Activated naive CD4-positive, alpha-beta T cell treated with anti-CD3 and anti-CD28 coated beads, Interleukin-2, amount 10 ng/mL, durations not matched to agents 7 days and 5 days (primary cell): ENCODE measurements around the gene GATC.
"Not testable (repeated sequence)": the region's sequence is repeated elsewhere in the genome, so short reads cannot be mapped to it uniquely, and the experiment has no call there.

Source experiments
- CTCF ChIA-PET: fragments of 350-600 bp; sonication (Branson Sonifier 250); formaldehyde crosslinking; loops from one replicate; lab custom pipeline; 2021; ENCODE audit warnings: antibody characterized with exemption; lab: Charles Lee
- DNase-seq: peaks from one replicate; pipeline ENCODE4 v3.0.0-alpha.2; 2020
- H3K27ac Mint-ChIP-seq: one replicate; pipeline ENCODE4 v1.8.0; 2021; ENCODE audit warnings: mild to moderate bottlenecking, moderate library complexity, mixed read lengths
- H3K27me3 Mint-ChIP-seq: one replicate; pipeline ENCODE4 v1.8.0; 2021; ENCODE audit warnings: mild to moderate bottlenecking, mixed read lengths
- H3K36me3 Mint-ChIP-seq: one replicate; pipeline ENCODE4 v1.8.0; 2021; ENCODE audit warnings: mixed read lengths
- H3K4me1 Mint-ChIP-seq: one replicate; pipeline ENCODE4 v1.8.0; 2021; ENCODE audit warnings: mixed read lengths
- H3K4me3 Mint-ChIP-seq: one replicate; pipeline ENCODE4 v1.8.0; 2021; ENCODE audit warnings: mild to moderate bottlenecking, moderate library complexity, mixed read lengths
- H3K9me3 Mint-ChIP-seq: one replicate; pipeline ENCODE4 v1.8.0; 2021; ENCODE audit warnings: mixed read lengths

GATC gene

DNA sequence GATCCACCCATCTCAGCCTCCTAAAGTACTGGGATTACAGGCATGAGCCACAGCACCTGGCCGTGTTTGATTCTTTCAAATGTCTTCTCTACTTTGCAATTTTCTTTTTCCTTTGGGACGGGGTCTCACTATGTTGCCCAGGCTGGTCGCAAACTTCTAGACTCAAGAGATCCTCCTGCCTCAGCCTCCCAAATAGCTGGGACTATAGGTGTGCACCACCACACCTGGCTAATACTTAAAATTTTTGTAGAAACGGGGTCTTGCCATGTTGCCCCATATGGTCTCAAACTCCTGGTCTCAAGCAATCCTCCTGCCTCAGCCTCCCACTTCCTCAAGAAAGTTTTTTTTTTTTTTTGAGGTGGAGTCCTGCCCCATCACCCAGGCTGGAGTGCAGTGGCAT, 1.7 kb downstream of the GATC start:
- CTCF ChIA-PET = interaction anchor here (0.8 to 3.6 kb wide), 3 partner anchors 12 to 19 kb away, joined by 3 to 11 read pairs (median 3); no protein-coding TSS in a partner anchor
- no peaks in the 10 kb centered on the region for H3K9me3 Mint-ChIP-seq
- peaks cover 5% of the 10 kb centered on the region for H3K27me3 Mint-ChIP-seq
- DNase-seq = no peak
- peak overlapping the region; percentile 92 for H3K4me3 Mint-ChIP-seq
- peak overlapping the region; percentile 72 for H3K27ac Mint-ChIP-seq
- peaks cover 40% of the 10 kb centered on the region for H3K4me1 Mint-ChIP-seq
- H3K36me3 Mint-ChIP-seq = peaks cover 31% of the 10 kb centered on the region

DNA sequence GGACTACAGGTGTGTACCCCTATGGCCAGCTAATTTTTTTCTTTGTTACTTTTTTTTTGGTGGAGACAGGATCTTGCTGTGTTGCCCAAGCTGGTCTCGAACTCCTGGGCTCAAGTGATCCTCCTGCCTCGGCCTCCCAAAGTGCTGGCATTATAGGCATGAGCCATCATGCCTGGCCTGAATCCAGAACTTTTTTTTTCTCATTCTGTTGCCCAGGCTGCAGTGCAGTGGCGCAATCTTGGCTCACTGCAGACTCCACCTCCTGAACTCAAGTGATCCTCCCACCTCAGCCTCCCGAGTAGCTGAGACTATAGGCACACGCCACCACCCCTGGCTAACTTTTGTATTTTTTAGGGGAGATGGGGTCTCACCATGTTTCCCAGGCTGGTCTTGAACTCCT, 6.3 kb downstream of the GATC start:
- H3K36me3 Mint-ChIP-seq = peaks cover 32% of the 10 kb centered on the region
- not testable (repeated sequence) for DNase-seq, H3K9me3 Mint-ChIP-seq, H3K4me3 Mint-ChIP-seq, H3K27me3 Mint-ChIP-seq
- H3K4me1 Mint-ChIP-seq = peaks cover 13% of the 10 kb centered on the region
- CTCF ChIA-PET = interaction anchor here (1.0 to 3.5 kb wide), 8 partner anchors 8 to 236 kb away, joined by 3 to 19 read pairs (median 5); partner anchors contain the start of gene SIRT4
- H3K27ac Mint-ChIP-seq = peak overlapping the region; percentile 33

DNA sequence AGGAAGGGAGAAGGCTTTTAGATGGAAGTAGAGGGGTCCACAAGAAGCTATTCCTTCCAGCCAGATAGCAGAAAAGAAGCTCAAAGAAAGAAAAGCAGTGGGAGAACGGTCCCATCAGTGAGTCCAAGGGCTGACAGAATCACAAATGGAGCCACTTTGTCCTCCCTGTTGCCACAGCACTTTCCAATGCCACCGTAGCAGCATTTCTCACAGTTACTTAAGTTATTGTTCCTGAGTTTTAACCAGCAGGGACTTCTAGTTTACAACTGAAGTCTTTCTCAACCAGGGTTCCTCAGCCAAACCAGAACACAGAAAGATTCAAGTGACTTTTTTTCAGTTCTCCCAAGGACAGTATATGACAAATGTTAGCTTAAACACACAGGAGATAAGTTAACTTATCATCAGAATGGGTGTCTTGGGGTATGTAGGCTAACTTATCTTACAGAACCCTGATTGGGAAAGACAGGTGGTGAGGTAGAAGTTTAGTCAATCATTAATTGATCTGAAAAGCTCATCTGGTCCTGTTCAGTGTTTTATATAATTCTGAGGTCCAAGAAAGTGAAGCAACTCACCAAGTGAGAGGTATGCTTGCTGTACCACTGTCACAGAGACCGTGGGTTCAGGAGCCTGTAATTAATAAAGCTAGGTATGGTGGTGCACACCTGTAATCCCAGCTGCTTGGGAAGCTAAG, 7.0 kb downstream of the GATC start:
- DNase-seq = no peak
- Mint-ChIP-seq H3K4me1 (peaks cover 8% of the 10 kb centered on the region), H3K9me3 (no peaks in the 10 kb centered on the region), H3K27ac (no peak overlapping the region), H3K4me3 (no peak overlapping the region), H3K27me3 (no peaks in the 10 kb centered on the region), H3K36me3 (peaks cover 31% of the 10 kb centered on the region)
- CTCF ChIA-PET = interaction anchor here (0.8 to 3.5 kb wide), 8 partner anchors 9 to 235 kb away, joined by 3 to 19 read pairs (median 5); partner anchors contain the start of gene SIRT4

DNA sequence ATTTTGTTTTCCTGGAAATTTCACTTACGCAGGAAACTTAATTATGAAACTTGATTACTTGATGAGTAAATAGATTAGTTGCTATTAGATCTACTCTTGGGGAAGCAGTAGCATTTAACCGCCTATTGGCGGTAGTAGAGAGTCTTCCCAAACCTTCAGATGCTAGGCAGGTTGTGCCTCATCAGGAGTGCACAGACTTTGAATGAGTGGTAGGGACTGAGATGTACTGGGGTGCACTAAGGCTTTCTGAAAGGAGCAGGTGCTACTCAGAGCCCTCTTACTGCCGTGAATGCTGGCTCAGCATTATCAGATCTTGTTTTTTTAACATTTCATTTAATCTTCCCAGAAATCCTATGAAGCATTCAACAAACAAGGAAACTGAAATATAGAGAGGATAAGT, 7.7 kb downstream of the GATC start:
- H3K4me3 Mint-ChIP-seq = no peak overlapping the region
- no peaks in the 10 kb centered on the region for H3K27me3 Mint-ChIP-seq
- H3K4me1 Mint-ChIP-seq = peaks cover 6% of the 10 kb centered on the region
- no peak overlapping the region for H3K27ac Mint-ChIP-seq
- peak; percentile 35 for DNase-seq
- H3K9me3 Mint-ChIP-seq = no peaks in the 10 kb centered on the region
- CTCF ChIA-PET = interaction anchor here (1.1 to 3.5 kb wide), 4 partner anchors 9 to 234 kb away, joined by 3 to 19 read pairs (median 4); no protein-coding TSS in a partner anchor
- H3K36me3 Mint-ChIP-seq = peaks cover 37% of the 10 kb centered on the region

DNA sequence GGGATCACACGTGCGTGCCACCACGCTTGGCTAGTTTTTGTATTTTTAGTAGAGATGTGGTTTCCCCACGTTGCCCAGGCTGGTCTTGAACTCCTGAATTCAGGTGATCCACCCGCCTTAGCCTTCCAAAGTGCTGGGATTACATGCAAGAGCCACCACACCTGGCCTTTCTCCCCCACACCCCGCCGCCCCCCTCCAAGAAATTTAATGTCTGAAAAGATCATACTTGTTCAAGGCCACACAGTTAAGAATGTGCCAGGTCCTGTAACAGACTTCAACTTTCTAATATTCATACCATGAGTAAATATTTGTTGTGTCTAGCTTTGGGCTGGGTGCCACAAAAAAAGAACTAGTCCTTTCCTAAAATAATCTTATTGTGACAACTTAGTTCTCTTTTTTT, 9.1 kb downstream of the GATC start:
- CTCF ChIA-PET = interaction anchor here (0.6 to 3.5 kb wide), 4 partner anchors 8 to 192 kb away, joined by 3 to 19 read pairs (median 3); no protein-coding TSS in a partner anchor
- peaks cover 43% of the 10 kb centered on the region for H3K36me3 Mint-ChIP-seq
- H3K4me3 Mint-ChIP-seq = no peak overlapping the region
- no peaks in the 10 kb centered on the region for H3K9me3 Mint-ChIP-seq
- H3K27me3 Mint-ChIP-seq = no peaks in the 10 kb centered on the region
- H3K27ac Mint-ChIP-seq = no peak overlapping the region
- no peak for DNase-seq
- peaks cover 3% of the 10 kb centered on the region for H3K4me1 Mint-ChIP-seq

DNA sequence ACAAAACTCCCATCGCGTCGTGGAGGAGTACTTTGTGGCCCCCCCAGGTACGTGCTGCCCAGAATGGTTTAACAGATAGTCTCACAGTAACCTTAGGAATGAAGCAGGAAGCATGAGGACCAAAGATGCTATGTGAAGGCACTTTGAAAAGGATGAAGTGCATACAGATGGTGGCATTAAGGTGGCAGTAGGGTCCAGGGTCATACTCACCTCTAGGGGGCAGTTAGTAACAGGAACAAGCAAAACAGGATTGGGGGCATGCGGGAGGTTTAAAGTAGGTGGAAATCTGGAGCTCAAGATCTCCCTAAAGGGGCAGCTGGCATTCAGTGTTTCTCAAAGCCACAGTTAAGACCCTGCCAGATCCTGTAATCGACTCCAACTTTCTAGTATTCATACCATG, 10.9 kb downstream of the GATC start:
- CTCF ChIA-PET = interaction anchor here (1.1 to 3.6 kb wide), 3 partner anchors 9 to 13 kb away, joined by 3 to 14 read pairs (median 6); partner anchors contain the start of gene SRSF9
- no peak for DNase-seq
- H3K36me3 Mint-ChIP-seq = peaks cover 48% of the 10 kb centered on the region
- no peaks in the 10 kb centered on the region for H3K9me3 Mint-ChIP-seq
- H3K4me3 Mint-ChIP-seq = no peak overlapping the region
- H3K4me1 Mint-ChIP-seq = peaks cover 3% of the 10 kb centered on the region
- no peaks in the 10 kb centered on the region for H3K27me3 Mint-ChIP-seq
- peak overlapping the region; percentile 17 for H3K27ac Mint-ChIP-seq

DNA sequence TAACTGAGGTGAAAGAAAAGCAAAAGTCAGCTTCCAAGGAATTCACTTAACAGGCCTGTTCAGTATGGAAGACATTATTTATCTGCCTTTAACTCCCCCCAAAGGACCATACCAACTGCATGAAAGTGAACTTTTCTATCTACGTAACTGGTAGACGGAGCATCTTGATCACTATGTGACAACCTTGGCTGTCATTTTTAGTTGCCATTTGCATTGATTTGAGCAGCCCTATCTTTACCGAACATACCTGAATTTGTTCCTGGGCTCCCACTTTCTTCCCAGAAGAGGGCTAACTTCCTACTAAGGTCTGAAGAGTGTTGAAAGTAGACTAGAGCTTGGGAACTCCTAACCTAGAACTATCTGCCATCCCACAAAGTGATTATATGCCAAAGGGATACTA, 13.9 kb downstream of the GATC start:
- Mint-ChIP-seq H3K27ac (no peak overlapping the region), H3K27me3 (no peaks in the 10 kb centered on the region), H3K4me1 (no peaks in the 10 kb centered on the region), H3K9me3 (no peaks in the 10 kb centered on the region), H3K4me3 (no peak overlapping the region), H3K36me3 (peaks cover 68% of the 10 kb centered on the region)
- CTCF ChIA-PET = interaction anchor here (0.7 to 1.6 kb wide), 2 partner anchors 8 to 9 kb away, joined by 3 to 6 read pairs; no protein-coding TSS in a partner anchor
- no peak for DNase-seq

DNA sequence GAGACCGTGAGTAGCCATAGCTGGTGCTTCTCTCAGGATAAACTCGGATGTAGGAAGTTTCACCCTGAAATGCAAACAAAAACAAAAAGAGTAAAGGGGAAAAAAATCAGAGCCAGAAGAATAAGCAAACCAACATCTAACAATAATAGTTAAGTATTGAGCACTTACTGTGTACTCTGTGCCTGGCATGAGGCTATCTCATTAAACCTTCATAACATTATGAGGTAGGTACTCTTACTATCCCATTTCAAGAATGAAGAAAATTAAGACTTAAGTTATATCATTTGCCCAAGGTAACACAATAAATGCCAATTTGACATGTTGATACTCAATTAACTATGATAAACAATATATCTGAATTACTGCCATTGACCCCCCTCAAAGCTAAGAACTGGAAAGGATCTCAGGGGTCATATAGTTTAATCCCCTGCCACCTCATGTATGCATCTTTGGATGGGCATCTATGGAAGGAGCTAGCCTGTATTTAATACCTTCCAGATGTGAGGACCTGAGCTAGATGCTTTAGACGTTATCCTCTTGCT, 15.9 kb downstream of the GATC start:
- peaks cover 68% of the 10 kb centered on the region for H3K36me3 Mint-ChIP-seq
- no peaks in the 10 kb centered on the region for H3K27me3 Mint-ChIP-seq
- H3K9me3 Mint-ChIP-seq = no peaks in the 10 kb centered on the region
- H3K4me3 Mint-ChIP-seq = no peak overlapping the region
- CTCF ChIA-PET = interaction anchor here (0.9 to 3.2 kb wide), 2 partner anchors 9 to 18 kb away, joined by 3 to 19 read pairs; no protein-coding TSS in a partner anchor
- H3K4me1 Mint-ChIP-seq = peaks cover 14% of the 10 kb centered on the region
- DNase-seq = no peak
- no peak overlapping the region for H3K27ac Mint-ChIP-seq

DNA sequence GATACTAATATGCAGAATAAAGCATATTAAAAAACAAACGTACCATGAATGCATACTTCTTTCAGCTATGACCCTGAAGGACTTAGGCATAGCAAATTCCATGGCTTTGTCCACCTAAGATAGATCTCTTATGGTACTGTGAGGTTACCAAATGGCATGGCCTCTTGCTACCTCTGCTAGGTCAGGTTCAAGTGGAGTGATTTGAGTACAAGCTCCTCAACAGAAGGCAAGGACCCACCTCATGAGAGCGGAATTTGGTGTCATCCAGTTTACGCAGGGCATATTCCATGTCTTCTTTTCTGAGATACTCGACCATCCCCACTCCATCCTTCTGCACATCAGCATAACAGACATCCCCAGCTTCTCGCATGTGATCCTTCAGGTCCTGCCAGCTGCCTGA, 17.5 kb downstream of the GATC start:
- H3K4me1 Mint-ChIP-seq = peaks cover 25% of the 10 kb centered on the region
- H3K27me3 Mint-ChIP-seq = no peaks in the 10 kb centered on the region
- H3K36me3 Mint-ChIP-seq = peaks cover 65% of the 10 kb centered on the region
- no peak overlapping the region for H3K4me3 Mint-ChIP-seq
- no peak overlapping the region for H3K27ac Mint-ChIP-seq
- no peaks in the 10 kb centered on the region for H3K9me3 Mint-ChIP-seq
- CTCF ChIA-PET = interaction anchor here (3.2 kb wide), 1 partner anchor 10 kb away, joined by 19 read pairs; no protein-coding TSS in a partner anchor
- no peak for DNase-seq

DNA sequence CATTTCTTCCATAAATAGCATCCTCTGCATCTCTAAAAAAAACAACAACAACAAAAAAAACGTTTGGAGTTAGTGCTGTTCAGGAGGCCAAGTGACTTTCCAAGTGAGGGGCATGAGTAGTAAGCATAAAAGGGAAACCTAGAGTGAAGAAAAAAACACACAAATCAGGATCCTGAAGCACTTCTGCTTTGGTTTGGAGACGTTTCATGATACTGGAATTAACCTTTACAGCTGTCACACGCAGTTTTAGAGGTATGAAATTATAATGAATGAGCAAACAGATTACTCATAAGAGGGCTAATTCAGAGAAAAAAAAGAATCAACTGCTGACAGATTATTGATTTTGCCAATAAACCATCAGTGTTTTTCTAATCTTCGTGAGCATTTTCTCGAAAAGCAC, 19.5 kb downstream of the GATC start:
- H3K27ac Mint-ChIP-seq = no peak overlapping the region
- CTCF ChIA-PET = interaction anchor here (0.8 to 2.8 kb wide), 6 partner anchors 8 to 110 kb away, joined by 3 to 14 read pairs (median 4); no protein-coding TSS in a partner anchor
- DNase-seq = no peak
- H3K9me3 Mint-ChIP-seq = no peaks in the 10 kb centered on the region
- no peak overlapping the region for H3K4me3 Mint-ChIP-seq
- H3K4me1 Mint-ChIP-seq = peaks cover 32% of the 10 kb centered on the region
- H3K27me3 Mint-ChIP-seq = no peaks in the 10 kb centered on the region
- peaks cover 51% of the 10 kb centered on the region for H3K36me3 Mint-ChIP-seq

DNA sequence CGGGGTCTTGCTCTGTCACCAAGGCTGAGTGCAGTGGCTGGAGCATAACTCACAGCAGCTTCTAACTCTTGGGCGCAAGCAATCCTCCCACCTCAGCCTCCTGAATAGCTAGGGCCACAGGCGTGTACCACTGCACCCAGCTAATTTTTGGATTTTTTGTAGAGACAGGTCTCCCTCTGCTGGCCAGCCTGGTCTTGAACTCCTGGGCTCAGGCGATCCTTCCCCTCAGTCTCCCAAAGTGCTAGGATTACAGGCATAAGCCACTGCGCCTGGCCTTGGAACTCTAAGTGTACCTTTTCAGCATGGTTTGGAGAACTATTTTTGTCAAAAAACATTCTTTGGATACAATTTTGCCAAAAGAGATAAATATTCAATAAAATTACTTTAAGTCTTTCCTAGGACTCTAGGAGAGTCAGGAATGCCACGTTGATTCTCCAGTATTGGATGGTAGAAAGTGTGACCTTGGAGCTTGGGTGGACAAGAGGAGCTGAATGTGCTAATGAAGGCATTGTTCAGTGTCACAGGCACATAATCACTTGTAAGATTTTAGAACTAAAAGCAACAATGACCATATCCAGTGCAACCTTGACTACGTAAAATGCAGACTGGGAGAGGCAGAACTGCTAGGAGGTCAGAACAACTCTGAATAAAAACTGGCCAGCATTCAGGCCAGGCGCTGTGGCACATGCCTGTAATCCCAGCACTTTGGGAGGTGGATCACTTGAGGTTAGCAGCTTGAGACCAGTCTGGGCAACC, 20.5 kb downstream of the GATC start:
- H3K9me3 Mint-ChIP-seq = no peaks in the 10 kb centered on the region
- H3K27ac Mint-ChIP-seq = peak overlapping the region; percentile 19
- CTCF ChIA-PET = interaction anchor here (0.6 to 2.8 kb wide), 12 partner anchors 9 to 163 kb away, joined by 3 to 14 read pairs (median 4); partner anchors contain the start of gene COQ5
- H3K4me3 Mint-ChIP-seq = no peak overlapping the region
- DNase-seq = peak; percentile 66
- peaks cover 39% of the 10 kb centered on the region for H3K4me1 Mint-ChIP-seq
- no peaks in the 10 kb centered on the region for H3K27me3 Mint-ChIP-seq
- peaks cover 49% of the 10 kb centered on the region for H3K36me3 Mint-ChIP-seq

DNA sequence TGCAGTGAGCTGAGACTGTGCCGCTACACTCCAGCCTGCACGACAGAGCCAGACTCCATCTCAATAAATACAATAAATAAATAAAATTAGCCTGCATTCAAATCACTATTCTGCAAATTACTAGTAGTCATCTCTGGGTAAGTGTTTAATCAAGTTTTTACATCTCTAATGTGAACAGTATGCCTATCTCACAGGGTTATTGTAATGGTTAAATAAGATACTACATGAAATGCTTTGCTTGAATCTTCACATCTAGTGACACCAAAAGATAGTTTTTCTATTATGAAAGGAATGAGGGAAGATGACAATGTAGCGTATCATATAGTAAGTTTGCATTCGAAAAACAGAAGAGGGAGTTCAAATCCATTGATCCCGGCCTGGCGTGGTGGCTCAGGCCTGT, 21.2 kb downstream of the GATC start:
- Mint-ChIP-seq H3K36me3 (peaks cover 43% of the 10 kb centered on the region), H3K27me3 (no peaks in the 10 kb centered on the region), H3K4me3 (peak overlapping the region; percentile 93), H3K9me3 (no peaks in the 10 kb centered on the region), H3K4me1 (peaks cover 39% of the 10 kb centered on the region), H3K27ac (no peak overlapping the region)
- CTCF ChIA-PET = interaction anchor here (0.7 to 2.8 kb wide), 5 partner anchors 8 to 28 kb away, joined by 3 to 14 read pairs (median 11); no protein-coding TSS in a partner anchor
- DNase-seq = no peak

DNA sequence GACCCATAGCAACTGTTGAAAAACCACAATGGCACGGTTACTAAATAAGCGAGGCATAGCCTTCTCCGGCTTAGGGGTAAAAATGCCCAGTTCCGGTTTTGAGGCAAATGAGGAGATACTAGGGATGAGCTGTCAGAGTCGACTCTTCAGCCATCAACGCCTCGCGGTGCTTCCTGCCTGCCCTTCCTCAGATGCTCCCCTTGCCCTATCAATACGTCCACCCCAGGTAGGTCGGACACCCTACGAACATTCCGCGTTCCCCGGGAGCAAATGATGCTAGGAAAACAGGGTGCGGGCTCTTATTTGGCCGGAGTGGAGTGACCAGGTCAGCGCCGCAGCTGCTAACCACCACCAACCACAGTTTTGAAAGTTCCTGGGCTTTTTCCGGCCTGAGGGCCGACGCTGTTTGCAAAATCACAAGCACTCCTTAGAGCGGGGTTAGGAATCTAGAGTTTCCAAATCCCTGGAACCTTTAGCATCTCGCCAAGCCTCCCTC, 22.1 kb downstream of the GATC start:
- H3K27ac Mint-ChIP-seq = peak overlapping the region; percentile 90

More for the DNA sequence above, 22.1 kb downstream of the GATC start:
- Mint-ChIP-seq H3K9me3 (no peaks in the 10 kb centered on the region), H3K4me1 (peaks cover 39% of the 10 kb centered on the region), H3K4me3 (peak overlapping the region; percentile 93), H3K27me3 (no peaks in the 10 kb centered on the region), H3K36me3 (peaks cover 36% of the 10 kb centered on the region)
- peak; percentile 40 for DNase-seq
- CTCF ChIA-PET = interaction anchor here (0.7 to 2.6 kb wide), 10 partner anchors 8 to 115 kb away, joined by 3 to 11 read pairs (median 4); partner anchors contain the start of gene COX6A1
